PC-3 (cell line): ENCODE measurements around the gene KIAA1210.

Source experiments
- EZH2 ChIP-seq: fragments of 300-600 bp; sonication (generic); IDR thresholded peaks from one replicate; pipeline ENCODE4 v1.6.1; 2017; ENCODE audit warnings: antibody characterized with exemption, mild to moderate bottlenecking, low read length; ENCODE audit not compliant: unreplicated experiment
- EZH2phosphoT487 ChIP-seq: fragments of 300-600 bp; sonication (generic); IDR thresholded peaks from 2 replicates; pipeline ENCODE4 v1.6.1; 2018; ENCODE audit warnings: mild to moderate bottlenecking, antibody characterized with exemption, low read length, borderline replicate concordance
- TF ChIP-seq, protein P1 (sequence below): fragments of 300-600 bp; sonication (generic); conservative IDR thresholded peaks from 2 replicates; pipeline ENCODE4 v1.5.1; 2017; ENCODE audit warnings: antibody characterized with exemption, low read depth, mild to moderate bottlenecking, low read length

DNA sequence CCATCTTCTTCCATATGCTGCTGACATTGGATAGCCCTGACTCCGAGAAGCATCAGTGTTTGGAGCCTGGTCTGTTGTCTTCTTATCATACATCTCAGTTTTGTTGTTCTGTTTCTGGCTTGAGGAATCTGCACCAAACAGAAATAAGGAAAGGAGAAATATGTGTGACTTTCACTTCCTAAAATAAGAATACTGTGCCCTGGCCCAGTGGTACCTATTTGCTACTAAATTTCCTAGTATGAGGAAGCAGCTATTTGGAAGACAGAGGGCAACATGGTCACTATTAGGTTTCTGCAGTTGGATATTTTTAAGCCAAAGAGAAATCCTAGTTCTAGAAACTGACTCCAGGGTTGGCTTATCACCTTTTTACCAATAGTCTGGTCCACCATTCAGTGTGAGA is 38.0 kb downstream of the KIAA1210 start:
- TF ChIP-seq, protein P1, sequence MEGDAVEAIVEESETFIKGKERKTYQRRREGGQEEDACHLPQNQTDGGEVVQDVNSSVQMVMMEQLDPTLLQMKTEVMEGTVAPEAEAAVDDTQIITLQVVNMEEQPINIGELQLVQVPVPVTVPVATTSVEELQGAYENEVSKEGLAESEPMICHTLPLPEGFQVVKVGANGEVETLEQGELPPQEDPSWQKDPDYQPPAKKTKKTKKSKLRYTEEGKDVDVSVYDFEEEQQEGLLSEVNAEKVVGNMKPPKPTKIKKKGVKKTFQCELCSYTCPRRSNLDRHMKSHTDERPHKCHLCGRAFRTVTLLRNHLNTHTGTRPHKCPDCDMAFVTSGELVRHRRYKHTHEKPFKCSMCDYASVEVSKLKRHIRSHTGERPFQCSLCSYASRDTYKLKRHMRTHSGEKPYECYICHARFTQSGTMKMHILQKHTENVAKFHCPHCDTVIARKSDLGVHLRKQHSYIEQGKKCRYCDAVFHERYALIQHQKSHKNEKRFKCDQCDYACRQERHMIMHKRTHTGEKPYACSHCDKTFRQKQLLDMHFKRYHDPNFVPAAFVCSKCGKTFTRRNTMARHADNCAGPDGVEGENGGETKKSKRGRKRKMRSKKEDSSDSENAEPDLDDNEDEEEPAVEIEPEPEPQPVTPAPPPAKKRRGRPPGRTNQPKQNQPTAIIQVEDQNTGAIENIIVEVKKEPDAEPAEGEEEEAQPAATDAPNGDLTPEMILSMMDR, result no peak
- no peak for TF ChIP-seq EZH2phosphoT487
- TF ChIP-seq EZH2, result no peak
